ENCODE results near the gene SCRN1.

SCRN1 gene

DNA sequence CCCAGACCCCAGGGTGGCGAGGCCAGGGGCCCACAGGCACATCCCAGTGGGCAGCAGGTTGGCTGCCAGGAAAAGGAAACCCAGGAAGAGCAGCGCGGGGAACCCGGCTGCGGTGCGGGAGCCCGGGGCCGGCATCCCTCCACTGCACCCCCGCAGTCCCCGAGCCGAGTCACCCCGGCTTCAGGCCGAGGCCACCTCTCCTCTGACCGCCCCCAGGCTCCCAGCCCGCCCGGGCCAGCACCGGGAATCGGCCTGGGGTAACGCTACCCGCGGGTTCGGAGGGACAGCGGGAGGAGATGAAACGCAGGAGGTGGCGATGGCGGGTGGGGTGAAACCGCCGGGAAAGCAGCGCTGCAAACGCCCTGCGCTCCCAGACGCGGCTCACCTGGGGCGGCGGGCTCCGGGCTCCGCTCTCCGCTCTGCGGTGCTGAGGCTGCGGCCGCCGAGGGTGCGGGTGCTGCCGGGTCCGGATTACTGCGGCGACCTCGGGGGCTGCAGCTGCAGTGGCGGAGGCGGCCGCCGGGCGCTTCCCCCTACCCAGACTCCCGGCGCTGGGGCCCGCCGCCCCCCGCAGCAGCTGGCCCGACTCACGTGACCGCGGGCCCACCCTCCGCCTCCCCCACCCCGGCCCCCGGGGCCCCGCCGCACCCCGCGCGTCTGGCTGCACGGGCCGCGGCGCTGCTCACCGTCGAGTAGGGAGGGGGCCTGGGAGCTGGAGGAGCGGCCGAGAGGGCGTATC is at the start of gene SCRN1:
Gene SCRN1 (minus strand): TSS at position 545 of the 739 bp plus-strand sequence. CDS start 20,734 bp downstream, outside the sequence.
- no peak for DNase-seq

DNA sequence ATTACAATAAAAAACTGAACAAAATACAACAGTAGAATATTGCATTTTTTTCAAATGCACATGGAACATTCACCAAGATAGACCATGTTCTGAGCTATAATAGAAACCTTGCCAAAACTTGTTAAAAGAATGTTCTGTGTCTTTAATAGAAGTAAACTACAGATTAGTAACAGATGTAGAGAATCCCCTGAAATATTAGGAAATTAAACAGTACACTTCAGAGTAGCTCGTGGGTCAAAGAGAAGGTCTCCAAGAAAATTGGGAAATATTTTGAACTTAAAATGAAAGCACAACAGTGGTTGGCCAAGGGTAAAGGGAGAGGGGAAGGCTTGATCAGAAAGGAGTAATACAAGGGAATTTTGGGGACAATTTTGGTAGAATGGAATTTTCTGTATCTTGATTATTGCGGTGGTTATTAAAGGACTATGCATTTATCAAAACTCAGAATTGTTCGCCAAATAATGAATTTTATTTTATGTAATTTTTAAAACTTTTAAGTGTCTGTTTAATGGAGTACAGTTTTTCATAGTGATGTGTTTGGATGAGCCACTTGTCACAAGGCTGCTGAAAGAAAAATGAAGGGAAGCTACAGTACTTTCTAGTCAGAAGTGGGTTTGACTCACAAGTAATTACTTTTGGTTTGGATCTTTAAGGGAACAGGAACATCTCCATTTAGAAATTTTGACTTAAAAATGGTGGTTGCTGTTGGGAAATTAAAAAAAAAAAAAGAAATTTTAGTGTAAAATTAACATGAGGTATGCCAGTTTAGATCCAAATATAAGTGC is 48.8 kb upstream of the SCRN1 start:
- no peak for DNase-seq

DNA sequence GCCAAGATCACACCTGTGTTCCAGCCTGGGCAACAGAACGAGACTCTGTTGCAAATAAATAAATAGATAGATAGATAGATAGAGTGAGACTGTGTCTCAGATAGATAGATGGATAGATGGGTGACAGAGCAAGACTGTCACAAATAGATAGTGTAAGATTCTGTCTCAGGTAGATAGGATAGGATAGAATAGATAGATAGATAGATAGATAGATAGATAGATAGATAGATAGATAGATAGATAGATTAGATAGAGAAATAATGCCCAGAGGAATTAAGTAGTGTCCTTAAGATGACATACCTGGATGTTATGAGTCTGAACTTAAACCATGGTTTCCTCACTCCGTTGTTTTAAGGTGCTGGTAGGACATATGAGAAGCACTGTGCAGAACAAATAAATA is 46.6 kb upstream of the SCRN1 start:
- no peak for DNase-seq

DNA sequence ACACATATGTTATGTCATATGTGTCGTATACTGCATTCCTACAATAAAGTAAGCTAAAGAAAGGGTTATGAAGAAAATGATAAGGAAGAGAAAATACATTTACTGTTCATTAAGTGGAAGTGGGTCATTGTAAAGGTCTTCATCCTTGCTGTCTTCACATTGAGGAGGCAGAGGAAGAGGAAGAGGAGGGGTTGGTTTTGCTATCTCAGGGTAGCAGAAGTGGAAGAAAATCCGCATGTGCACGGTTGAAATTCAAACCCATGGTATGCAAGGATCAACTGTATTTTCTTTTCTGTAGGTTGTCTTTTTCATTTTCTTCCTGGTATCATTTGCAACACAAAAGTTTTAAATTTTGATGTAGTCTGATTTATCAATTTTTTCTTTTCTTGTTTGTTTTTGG is 44.9 kb upstream of the SCRN1 start:
- no peak for DNase-seq

DNA sequence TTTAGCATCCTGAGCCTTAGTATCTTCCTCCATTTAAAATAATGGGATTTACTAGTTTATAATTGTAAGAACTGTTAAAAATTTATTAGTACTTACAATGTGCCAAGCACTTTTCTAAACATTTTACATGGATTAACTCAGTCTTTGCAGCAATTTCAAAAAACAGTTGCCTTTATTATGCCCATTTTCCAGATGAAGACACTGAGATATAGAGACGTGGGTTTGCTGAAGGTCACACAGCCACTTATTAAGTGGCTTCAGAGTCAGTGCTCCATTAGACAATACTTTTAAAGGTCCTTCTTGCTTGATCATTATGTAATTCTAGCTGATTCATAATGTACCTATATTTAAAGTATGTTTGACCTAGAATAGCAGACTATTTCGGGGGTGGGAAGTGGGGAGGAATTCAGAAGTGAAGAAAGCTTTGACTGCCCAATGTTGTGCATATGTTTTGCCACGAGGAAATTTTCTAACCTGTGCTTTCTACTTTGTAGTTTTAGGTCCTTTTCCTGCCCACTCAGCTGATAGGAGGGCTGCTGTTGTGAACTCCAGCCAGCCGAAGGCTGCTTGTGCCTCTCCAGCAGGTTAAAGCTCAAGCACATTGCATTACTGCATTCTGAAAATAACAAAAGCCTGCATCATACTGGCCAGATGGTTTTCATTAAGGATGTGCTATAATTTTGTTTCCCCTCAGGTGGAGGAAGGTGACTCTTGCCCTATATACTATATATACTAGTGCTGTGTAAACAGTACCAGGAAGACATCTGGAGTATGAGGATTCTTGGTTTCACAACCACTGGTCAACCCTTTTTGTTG is 42.9 kb upstream of the SCRN1 start:
- DNase-seq, result no peak

DNA sequence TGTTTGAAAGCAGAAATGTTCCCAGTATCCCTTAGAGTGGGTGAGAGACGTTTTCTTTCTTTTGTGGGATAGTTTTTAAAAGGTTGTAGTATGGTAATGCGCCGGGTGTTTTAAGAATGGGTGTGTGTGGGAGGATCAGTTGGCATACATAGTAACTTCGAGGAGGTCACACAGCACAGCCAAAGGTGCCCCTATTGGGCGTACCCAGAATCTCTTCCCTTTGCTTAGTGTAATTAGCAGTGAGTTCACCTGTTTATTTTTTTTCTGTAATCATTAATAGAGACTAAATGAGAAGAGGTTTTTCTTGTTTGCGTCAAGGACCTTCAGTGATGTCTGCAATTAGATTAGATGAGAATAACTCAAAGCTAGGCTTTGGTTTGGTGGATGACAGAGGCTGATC is 40.1 kb upstream of the SCRN1 start:
- DNase-seq, result no peak

GRCh38 chr7:30028749-30029635 is 39.4 kb upstream of the SCRN1 start:
- no peak for DNase-seq

DNA sequence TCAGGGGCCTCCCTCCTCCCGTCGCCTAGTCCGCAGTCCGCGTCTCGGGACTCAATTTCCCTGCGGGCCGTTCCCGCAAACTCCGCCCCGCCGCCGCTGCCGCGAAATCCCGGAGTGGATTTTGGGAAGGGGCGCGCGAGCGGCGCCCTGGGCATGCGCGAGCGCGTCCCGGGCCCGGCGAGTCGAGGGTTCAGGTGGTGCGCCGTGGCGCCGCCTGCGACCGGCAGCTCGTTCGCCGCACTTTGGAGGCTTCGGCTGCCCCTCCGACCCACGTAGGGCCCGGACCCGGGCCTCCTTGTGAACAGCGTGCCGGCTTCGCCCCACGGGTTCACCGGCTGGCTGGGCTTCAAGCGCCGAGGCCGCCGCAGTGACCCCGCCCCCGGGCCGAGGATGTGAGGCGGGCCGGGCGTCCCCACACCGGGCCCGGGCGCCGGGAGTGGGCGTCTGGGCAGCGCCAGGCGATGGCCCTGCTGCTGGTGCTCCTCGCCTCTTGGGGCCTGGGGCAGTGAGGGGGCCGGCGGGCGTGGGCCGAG is 38.7 kb upstream of the SCRN1 start, which contains the start of gene PLEKHA8:
Gene PLEKHA8 (plus strand): TSS at position 197 of the 533 bp plus-strand sequence. CDS start 351 bp downstream, outside the sequence.
- peak; percentile 54 for DNase-seq

DNA sequence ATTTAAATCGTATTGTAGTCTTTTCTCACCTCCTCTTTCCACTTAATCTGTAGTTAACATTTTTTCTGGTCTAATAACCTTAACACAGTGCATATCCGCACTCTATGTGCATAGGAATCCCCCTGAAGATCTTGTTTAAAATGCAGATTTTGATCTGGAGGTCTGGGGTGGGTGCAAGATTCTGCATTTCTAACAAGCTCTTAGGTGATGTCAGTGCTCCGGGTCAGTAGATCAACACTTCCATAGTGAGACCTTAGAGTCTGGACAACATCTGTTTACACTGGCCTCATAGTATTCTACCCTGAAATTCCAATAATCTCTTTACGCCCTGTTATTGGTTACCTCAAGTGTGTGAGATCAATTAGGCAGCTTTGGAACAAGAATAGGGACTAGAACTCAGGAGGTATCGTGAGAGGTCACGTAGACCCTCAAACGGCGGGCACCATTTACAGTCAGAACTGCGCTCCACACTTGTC is 38.2 kb upstream of the SCRN1 start:
- no peak for DNase-seq

DNA sequence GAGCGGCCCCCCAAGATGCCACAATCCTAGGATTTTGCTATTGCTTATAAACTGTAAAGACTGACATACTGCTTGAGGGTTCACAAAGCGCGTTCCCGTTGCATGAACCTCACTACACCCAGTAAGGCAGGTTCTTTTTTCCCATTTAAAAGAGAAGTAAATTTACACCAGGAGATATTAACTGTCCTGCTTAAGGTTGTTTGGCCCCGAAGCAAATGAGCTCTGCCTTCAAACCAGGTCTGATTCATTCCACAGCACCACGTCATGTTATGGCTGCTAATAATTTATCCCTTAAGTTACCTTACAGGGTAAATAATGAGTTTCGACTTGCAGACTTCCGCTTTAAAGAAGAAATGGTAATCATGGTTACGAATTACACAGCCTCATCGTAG is 37.5 kb upstream of the SCRN1 start:
- no peak for DNase-seq

- peak; percentile 96 for DNase-seq
These were observed 36.8 kb upstream of the SCRN1 start, which contains the start of gene FKBP14 for GRCh38 chr7:30026229-30027064. FKBP14 (minus strand) TSS chr7:30026702; CDS start chr7:30026508, 194 bp downstream.

GRCh38 chr7:30023524-30023923 is 33.9 kb upstream of the SCRN1 start:
- no peak for DNase-seq

DNA sequence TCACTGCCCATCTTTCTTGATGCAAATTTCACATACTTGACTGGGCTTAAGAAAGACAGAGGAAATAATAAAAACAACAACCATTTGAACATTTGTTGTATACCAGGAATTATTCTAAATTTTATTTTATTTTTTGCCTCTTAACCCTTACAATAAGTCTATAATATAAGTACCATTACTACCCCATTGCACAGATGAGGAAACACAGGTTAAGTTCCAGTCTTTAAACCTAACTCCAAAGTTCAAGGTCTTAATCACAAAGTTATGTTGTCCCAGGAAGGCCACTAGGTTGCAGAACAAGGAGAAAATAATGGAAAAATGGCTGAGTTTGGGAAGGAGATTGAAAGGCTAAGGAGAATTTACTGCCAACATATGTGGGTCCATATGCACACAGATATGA is 33.4 kb upstream of the SCRN1 start:
- no peak for DNase-seq

- DNase-seq, result no peak
These were observed 30.9 kb upstream of the SCRN1 start for GRCh38 chr7:30020535-30020934.

- no peak for DNase-seq
These were observed 30.4 kb upstream of the SCRN1 start for GRCh38 chr7:30019960-30020359.

- DNase-seq, result no peak
These were observed 29.8 kb upstream of the SCRN1 start for GRCh38 chr7:30019387-30019786.

DNA sequence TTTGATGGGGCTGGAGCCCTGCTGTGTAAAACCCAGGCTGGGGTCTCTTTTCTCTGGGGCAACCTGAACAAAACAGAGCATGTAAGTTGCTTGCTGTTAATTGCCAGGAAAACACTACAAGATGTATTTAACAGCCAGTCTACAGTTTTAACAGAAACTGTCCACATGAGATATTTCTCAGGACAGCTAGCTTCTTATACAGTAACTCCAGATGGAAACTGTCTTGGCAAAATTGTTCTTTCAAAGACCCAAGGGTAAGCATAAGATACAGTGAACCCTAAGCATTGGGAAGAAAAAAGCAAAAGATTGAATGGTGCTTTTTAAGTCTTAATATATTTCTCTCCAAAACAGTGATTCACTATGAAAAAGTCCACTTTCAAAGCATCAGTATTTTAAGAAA is 28.9 kb upstream of the SCRN1 start:
- DNase-seq, result no peak

- DNase-seq, result no peak
These were observed 23.2 kb upstream of the SCRN1 start for GRCh38 chr7:30012757-30013156.

GRCh38 chr7:30010021-30010420 is 20.4 kb upstream of the SCRN1 start:
- no peak for DNase-seq

GRCh38 chr7:30005464-30005863 is 15.9 kb upstream of the SCRN1 start:
- DNase-seq, result no peak

DNA sequence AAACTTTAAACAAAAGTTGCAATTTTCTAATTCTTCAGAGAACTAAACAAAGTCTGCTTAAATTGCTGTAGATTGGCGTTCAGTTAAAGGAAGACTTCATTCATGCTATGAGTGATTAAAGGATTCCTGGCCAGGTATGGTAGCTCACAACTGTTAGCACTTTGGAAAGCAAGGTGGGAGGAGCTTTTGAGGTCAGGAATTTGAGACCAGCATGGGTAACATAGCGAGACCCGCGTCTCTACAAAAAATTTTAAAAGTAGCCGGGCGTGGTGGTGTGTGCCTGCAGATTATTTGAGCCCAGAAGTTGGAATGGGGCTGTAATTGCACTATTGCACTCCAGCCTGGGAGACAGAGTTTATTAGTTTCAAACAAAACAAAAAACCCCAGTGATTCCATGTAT is 13.5 kb upstream of the SCRN1 start:
- DNase-seq, result no peak

Data from NCI-H1436 treated with DMSO at 0.1 percent for 48 hours (cell line).